ENCODE data around the gene STAP2.

STAP2 gene

DNA sequence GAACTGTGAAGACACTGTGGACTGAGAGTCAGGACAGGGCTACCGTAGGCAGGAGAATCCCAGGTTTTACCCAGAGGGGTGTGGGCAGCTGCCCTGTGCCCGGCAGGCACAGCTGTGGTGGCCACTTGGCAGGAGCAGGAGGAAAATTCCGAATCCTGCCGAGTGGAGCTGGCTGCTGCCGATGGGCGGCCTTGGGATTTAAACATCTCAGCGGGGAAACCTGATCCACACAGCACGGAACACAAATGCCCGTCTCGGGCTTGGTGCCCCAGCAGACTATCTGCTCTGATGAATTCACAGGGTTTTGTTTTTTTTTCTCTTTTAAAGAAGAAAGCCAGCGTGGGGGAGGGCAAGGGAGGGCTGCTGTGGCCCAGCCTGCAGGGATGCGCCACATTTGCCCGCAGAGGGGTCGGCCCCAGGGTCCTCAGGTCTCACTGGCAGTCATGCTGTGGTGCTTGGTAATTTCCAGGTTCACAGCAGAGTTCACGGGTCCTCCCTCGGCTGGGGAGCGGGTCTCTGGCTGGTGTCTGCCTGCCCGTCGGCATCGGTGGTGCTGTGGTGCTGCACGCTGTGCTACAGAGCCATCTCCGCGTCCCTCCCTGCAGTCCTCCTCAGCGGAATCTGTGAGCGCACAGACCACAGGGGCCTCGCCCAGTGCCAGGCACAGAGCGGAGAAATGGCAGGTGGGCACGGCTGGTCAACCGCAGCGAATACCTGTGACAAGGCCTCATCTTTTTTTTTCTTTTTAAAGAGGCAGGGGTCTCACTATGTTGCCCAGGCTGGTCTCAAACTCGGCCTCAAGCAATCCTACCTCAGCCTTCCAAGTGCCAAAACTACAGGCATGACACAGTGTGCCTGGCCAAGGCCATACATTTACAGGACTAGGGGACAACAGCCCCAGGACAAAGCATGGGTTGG, 32.9 kb upstream of the STAP2 start:
- TF ChIP-seq CREB5 (CRISPR knock-in tag; IDR thresholded peaks at IDR 0.05; ENCODE audit: low read depth) (no peak), ZC3H10 (CRISPR knock-in tag; IDR thresholded peaks at IDR 0.05) (no peak), RARB (CRISPR knock-in tag; IDR thresholded peaks at IDR 0.05) (no peak), ZFP30 (CRISPR knock-in tag; IDR thresholded peaks at IDR 0.05) (no peak), ARNTL (CRISPR knock-in tag; IDR thresholded peaks at IDR 0.05; ENCODE audit: borderline replicate concordance, low read depth) (no peak)
- ATAC-seq = no peak

GRCh38 chr19:4370418-4371041, 31.9 kb upstream of the STAP2 start:
- TF ChIP-seq ZFP3 (CRISPR knock-in tag; IDR thresholded peaks at IDR 0.05) (no peak), PATZ1 (CRISPR knock-in tag; IDR thresholded peaks at IDR 0.05; ENCODE audit: borderline replicate concordance) (no peak), SNAI2 (CRISPR knock-in tag; IDR thresholded peaks at IDR 0.05) (no peak), OSR1 (CRISPR knock-in tag; IDR thresholded peaks at IDR 0.05) (no peak), TCF4 (CRISPR knock-in tag; IDR thresholded peaks at IDR 0.05; ENCODE audit: borderline replicate concordance) (no peak), ISL1 (CRISPR knock-in tag; IDR thresholded peaks at IDR 0.05) (no peak), GLIS3 (CRISPR knock-in tag; IDR thresholded peaks at IDR 0.05) (no peak), ARNTL (CRISPR knock-in tag; IDR thresholded peaks at IDR 0.05; ENCODE audit: borderline replicate concordance, low read depth) (no peak), ZNF565 (CRISPR knock-in tag; conservative IDR thresholded peaks at IDR 0.05; ENCODE audit: low read depth) (no peak), ZFP30 (CRISPR knock-in tag; IDR thresholded peaks at IDR 0.05) (no peak), TOX (CRISPR knock-in tag; IDR thresholded peaks at IDR 0.05; ENCODE audit: borderline replicate concordance) (no peak), ESRRG (CRISPR knock-in tag; IDR thresholded peaks at IDR 0.05) (no peak), ZNF8 (CRISPR knock-in tag; IDR thresholded peaks at IDR 0.05) (no peak), ZC3H10 (CRISPR knock-in tag; IDR thresholded peaks at IDR 0.05) (no peak), BACH2 (CRISPR knock-in tag; IDR thresholded peaks at IDR 0.05; ENCODE audit: borderline replicate concordance) (no peak), PPARA (CRISPR knock-in tag; IDR thresholded peaks at IDR 0.05; ENCODE audit: borderline replicate concordance) (no peak)
- TF ChIP-seq, protein P1, sequence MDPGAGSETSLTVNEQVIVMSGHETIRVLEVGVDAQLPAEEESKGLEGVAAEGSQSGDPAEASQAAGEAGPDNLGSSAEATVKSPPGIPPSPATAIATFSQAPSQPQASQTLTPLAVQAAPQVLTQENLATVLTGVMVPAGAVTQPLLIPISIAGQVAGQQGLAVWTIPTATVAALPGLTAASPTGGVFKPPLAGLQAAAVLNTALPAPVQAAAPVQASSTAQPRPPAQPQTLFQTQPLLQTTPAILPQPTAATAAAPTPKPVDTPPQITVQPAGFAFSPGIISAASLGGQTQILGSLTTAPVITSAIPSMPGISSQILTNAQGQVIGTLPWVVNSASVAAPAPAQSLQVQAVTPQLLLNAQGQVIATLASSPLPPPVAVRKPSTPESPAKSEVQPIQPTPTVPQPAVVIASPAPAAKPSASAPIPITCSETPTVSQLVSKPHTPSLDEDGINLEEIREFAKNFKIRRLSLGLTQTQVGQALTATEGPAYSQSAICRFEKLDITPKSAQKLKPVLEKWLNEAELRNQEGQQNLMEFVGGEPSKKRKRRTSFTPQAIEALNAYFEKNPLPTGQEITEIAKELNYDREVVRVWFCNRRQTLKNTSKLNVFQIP (CRISPR knock-in tag; IDR thresholded peaks at IDR 0.05; ENCODE audit: borderline replicate concordance, low read depth) = no peak
- TF ChIP-seq, protein P2, sequence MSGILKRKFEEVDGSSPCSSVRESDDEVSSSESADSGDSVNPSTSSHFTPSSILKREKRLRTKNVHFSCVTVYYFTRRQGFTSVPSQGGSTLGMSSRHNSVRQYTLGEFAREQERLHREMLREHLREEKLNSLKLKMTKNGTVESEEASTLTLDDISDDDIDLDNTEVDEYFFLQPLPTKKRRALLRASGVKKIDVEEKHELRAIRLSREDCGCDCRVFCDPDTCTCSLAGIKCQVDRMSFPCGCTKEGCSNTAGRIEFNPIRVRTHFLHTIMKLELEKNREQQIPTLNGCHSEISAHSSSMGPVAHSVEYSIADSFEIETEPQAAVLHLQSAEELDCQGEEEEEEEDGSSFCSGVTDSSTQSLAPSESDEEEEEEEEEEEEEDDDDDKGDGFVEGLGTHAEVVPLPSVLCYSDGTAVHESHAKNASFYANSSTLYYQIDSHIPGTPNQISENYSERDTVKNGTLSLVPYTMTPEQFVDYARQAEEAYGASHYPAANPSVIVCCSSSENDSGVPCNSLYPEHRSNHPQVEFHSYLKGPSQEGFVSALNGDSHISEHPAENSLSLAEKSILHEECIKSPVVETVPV (CRISPR knock-in tag; IDR thresholded peaks at IDR 0.05) = no peak
- TF ChIP-seq, protein P3, sequence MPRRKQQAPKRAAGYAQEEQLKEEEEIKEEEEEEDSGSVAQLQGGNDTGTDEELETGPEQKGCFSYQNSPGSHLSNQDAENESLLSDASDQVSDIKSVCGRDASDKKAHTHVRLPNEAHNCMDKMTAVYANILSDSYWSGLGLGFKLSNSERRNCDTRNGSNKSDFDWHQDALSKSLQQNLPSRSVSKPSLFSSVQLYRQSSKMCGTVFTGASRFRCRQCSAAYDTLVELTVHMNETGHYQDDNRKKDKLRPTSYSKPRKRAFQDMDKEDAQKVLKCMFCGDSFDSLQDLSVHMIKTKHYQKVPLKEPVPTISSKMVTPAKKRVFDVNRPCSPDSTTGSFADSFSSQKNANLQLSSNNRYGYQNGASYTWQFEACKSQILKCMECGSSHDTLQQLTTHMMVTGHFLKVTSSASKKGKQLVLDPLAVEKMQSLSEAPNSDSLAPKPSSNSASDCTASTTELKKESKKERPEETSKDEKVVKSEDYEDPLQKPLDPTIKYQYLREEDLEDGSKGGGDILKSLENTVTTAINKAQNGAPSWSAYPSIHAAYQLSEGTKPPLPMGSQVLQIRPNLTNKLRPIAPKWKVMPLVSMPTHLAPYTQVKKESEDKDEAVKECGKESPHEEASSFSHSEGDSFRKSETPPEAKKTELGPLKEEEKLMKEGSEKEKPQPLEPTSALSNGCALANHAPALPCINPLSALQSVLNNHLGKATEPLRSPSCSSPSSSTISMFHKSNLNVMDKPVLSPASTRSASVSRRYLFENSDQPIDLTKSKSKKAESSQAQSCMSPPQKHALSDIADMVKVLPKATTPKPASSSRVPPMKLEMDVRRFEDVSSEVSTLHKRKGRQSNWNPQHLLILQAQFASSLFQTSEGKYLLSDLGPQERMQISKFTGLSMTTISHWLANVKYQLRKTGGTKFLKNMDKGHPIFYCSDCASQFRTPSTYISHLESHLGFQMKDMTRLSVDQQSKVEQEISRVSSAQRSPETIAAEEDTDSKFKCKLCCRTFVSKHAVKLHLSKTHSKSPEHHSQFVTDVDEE (CRISPR knock-in tag; IDR thresholded peaks at IDR 0.05) = no peak
- no peak for ATAC-seq

Measured in SK-N-SH treated with all-trans-retinoic acid at 6 μM for 48 hours (cell line).